Heart left ventricle (tissue), 13 donors: ENCODE measurements around the gene KRT4.

Experiments
- CTCF ChIP-seq, 12 donors: fragments of 200-600 bp; sonication (generic) in 4 of 12; IDR thresholded peaks; one replicate each; pipeline versions ENCODE4 v1.5.0 to v1.8.0; 2018 to 2022; ENCODE audit warnings: antibody characterized with exemption in 12 of 12, mild to moderate bottlenecking in 5 of 12
- POLR2A ChIP-seq, 2 donors: fragments of 450-650 bp; IDR thresholded peaks; one replicate each; pipeline ENCODE4 v1.6.1; 2017; ENCODE audit warnings: antibody characterized with exemption in 2 of 2, mild to moderate bottlenecking in 2 of 2, moderate library complexity in 2 of 2
- donor health status: ischemic (EF 13 %, LVEDD 7.1; RV severe dilation, severe dysfunction).
- donor health status: DM: no; HTN: yes; CAD: no.
- donor health status: DM: no; HTN: no; CAD: no.
- donor health status: ischemic (EF 25% LVEDD 6.9; RV normal size, moderate dysfunction).
- donor health status: ischemic (EF 25% LVEDD 5.7; RV mildly dilated, moderate dysfunction).
- donor health status: ischemic (EF 35%, LVEDD 5.7; RV mildly dilated, moderate dysfunction).
- donor health status: nonischemic (EF 11% LVEDD 7.7; RV severe dilation, severe dysfunction).
- donor health status: DM: yes; HTN: yes; CAD: no.
- donor health status: PGD.
- donor health status: ischemic (EF 29% LVEDD 5.4; RV normal size, mild dysfunction).
- donor health status: nonischemic (EF 23%, LVEDD 6.1; RV moderate dilation, normal function).

GRCh38 chr12:52823761-52824450 is 10.0 kb upstream of the KRT4 start:
- TF ChIP-seq POLR2A (IDR thresholded peaks at IDR 0.05): no peak
- no peak for TF ChIP-seq CTCF (IDR thresholded peaks at IDR 0.05)
